Activated CD4-positive, alpha-beta memory T cell treated with anti-CD3 and anti-CD28 coated beads for 36 hours (primary cell): ENCODE results near the gene FAM151A. TPM values are rescaled to one million over a fixed set of nuclear protein-coding genes. Genes with fewer than 3 reads are reported as not detected.

Source experiments
- CTCF ChIA-PET: fragments of 350-600 bp; sonication (Branson Sonifier 250); formaldehyde crosslinking; loops from one replicate; lab custom pipeline; 2021; ENCODE audit warnings: antibody characterized with exemption, inconsistent platforms; lab: Charles Lee
- POLR2A ChIA-PET: fragments of 350-600 bp; sonication (Branson Sonifier 250); formaldehyde crosslinking; loops from one replicate; lab custom pipeline; 2021; ENCODE audit warnings: antibody characterized with exemption; lab: Charles Lee
- DNase-seq: peaks from one replicate; pipeline ENCODE4 v3.0.0-alpha.2; 2020
- H3K27ac Mint-ChIP-seq: one replicate; pipeline ENCODE4 v1.8.0; 2021; ENCODE audit warnings: mixed read lengths
- H3K27me3 Mint-ChIP-seq: one replicate; pipeline ENCODE4 v1.8.0; 2021; ENCODE audit warnings: mixed read lengths
- H3K36me3 Mint-ChIP-seq: one replicate; pipeline ENCODE4 v1.8.0; 2021; ENCODE audit warnings: mixed read lengths
- H3K4me1 Mint-ChIP-seq: one replicate; pipeline ENCODE4 v1.8.0; 2021; ENCODE audit warnings: low read depth, mixed read lengths
- H3K4me3 Mint-ChIP-seq: one replicate; pipeline ENCODE4 v1.8.0; 2021; ENCODE audit warnings: mild to moderate bottlenecking, mixed read lengths
- H3K9me3 Mint-ChIP-seq: one replicate; pipeline ENCODE4 v1.8.0; 2021; ENCODE audit warnings: mixed read lengths
- intact Hi-C: fragments of 100-400 bp; cut with micrococcal nuclease; formaldehyde crosslinking; loops from one replicate; pipeline ENCODE4 v1.15.1; 2023
- total RNA-seq, 2 experiments: library from RNA; stranded (reverse); gene quantifications; one replicate each; pipeline ENCODE4 v1.2.3, GENCODE V29; 2021

The FAM151A gene
- total RNA-seq, 2 experiments from 2014 or later = not detected

- DNase-seq = no peak
- no peaks in the 10 kb centered on the region for H3K9me3 Mint-ChIP-seq
- intact Hi-C loops = no loop called here
- ChIA-PET POLR2A (no interaction called here), CTCF (no interaction called here)
- no peak overlapping the region for H3K4me3 Mint-ChIP-seq
- H3K4me1 Mint-ChIP-seq = no peaks in the 10 kb centered on the region
- H3K36me3 Mint-ChIP-seq = no peaks in the 10 kb centered on the region
- H3K27ac Mint-ChIP-seq = no peak overlapping the region
- no peaks in the 10 kb centered on the region for H3K27me3 Mint-ChIP-seq
These were observed 56.7 kb downstream of the FAM151A start for GRCh38 chr1:54566438-54567141.

GRCh38 chr1:54565113-54565501 is 58.2 kb downstream of the FAM151A start:
- Mint-ChIP-seq H3K9me3 (no peaks in the 10 kb centered on the region), H3K27me3 (no peaks in the 10 kb centered on the region), H3K36me3 (no peaks in the 10 kb centered on the region), H3K4me1 (no peaks in the 10 kb centered on the region), H3K4me3 (no peak overlapping the region), H3K27ac (no peak overlapping the region)
- intact Hi-C loops = no loop called here
- POLR2A ChIA-PET = no interaction called here
- CTCF ChIA-PET = no interaction called here
- no peak for DNase-seq

- no peaks in the 10 kb centered on the region for H3K9me3 Mint-ChIP-seq
- no peak overlapping the region for H3K4me3 Mint-ChIP-seq
- ChIA-PET CTCF (no interaction called here), POLR2A (no interaction called here)
- H3K27ac Mint-ChIP-seq = no peak overlapping the region
- no peaks in the 10 kb centered on the region for H3K36me3 Mint-ChIP-seq
- no peaks in the 10 kb centered on the region for H3K4me1 Mint-ChIP-seq
- no peaks in the 10 kb centered on the region for H3K27me3 Mint-ChIP-seq
- intact Hi-C loops = no loop called here
- no peak for DNase-seq
These were observed 58.8 kb downstream of the FAM151A start for GRCh38 chr1:54564312-54565112.

- ChIA-PET POLR2A (no interaction called here), CTCF (no interaction called here)
- Mint-ChIP-seq H3K27ac (no peak overlapping the region), H3K4me3 (no peak overlapping the region), H3K9me3 (peaks cover 4% of the 10 kb centered on the region), H3K36me3 (no peaks in the 10 kb centered on the region), H3K27me3 (no peaks in the 10 kb centered on the region), H3K4me1 (no peaks in the 10 kb centered on the region)
- intact Hi-C loops = no loop called here
- DNase-seq = no peak
These were observed 63.5 kb downstream of the FAM151A start for GRCh38 chr1:54559771-54560231.

Other genes with a start within 250 kb of the FAM151A start
- gene SSBP3, start 217.1 kb downstream of the FAM151A start, total RNA-seq = 10 to 100 TPM; 44.4 to 49.6 TPM
- gene ACOT11, start 75.3 kb downstream of the FAM151A start, total RNA-seq = 1 to 10 TPM in 1 of 2 experiments, under 1 TPM in 1; 0.99 to 1.1 TPM
- gene MROH7, start 18.3 kb upstream of the FAM151A start, total RNA-seq = under 1 TPM in 1 of 2 experiments, not detected in 1; 0.05 TPM
- 10 to 100 TPM; 32.7 to 33.5 TPM for gene TTC4, start 92.3 kb upstream of the FAM151A start, total RNA-seq
- gene PARS2, start 141.0 kb upstream of the FAM151A start, total RNA-seq = 1 to 10 TPM; 5.6 to 5.7 TPM
- 1 to 10 TPM; 4.6 to 5.3 TPM for gene TTC22, start 177.8 kb upstream of the FAM151A start, total RNA-seq